SU-DHL-6 (cell line): Measurements from ENCODE around the gene TGFA.

Source experiments
- H2AFZ ChIP-seq: fragments of 200-600 bp; sonication (generic); 2 replicates; pipeline ENCODE4 v1.6.1; 2014; ENCODE audit warnings: low read depth, mild to moderate bottlenecking, moderate library complexity, mixed read lengths, antibody characterized with exemption, low read length; ENCODE audit not compliant: severe bottlenecking
- H3F3A ChIP-seq: fragments of 200-600 bp; shearing (Covaris generic); 2 replicates; pipeline ENCODE4 v1.6.0; 2016; ENCODE audit warnings: antibody characterized with exemption, mild to moderate bottlenecking; ENCODE audit not compliant: insufficient read depth
- H3K27ac ChIP-seq: fragments of 200-600 bp; sonication (generic); 2 replicates; pipeline ENCODE4 v1.5.1; 2016; ENCODE audit warnings: low read depth, mild to moderate bottlenecking, low read length, moderate library complexity, mixed read lengths
- H3K27me3 ChIP-seq: fragments of 200-600 bp; sonication (generic), shearing (Covaris generic); 2 replicates; pipeline ENCODE4 v1.6.0; 2014; ENCODE audit warnings: mild to moderate bottlenecking, low read length
- H3K36me3 ChIP-seq: fragments of 200-600 bp; sonication (generic); 2 replicates; pipeline ENCODE4 v1.6.1; 2014; ENCODE audit warnings: mild to moderate bottlenecking, low read length, mixed read lengths
- H3K4me2 ChIP-seq: fragments of 300-600, 200-600 bp; shearing (Covaris generic), sonication (generic); 2 replicates; pipeline ENCODE4 v1.6.0; 2014; ENCODE audit warnings: low read length, low read depth, mild to moderate bottlenecking; ENCODE audit not compliant: poor library complexity, severe bottlenecking
- H3K4me3 ChIP-seq: fragments of 200-600 bp; sonication (generic); 2 replicates; pipeline ENCODE4 v1.5.1; 2014; ENCODE audit warnings: antibody characterized with exemption, low read length, mild to moderate bottlenecking, mixed read lengths; ENCODE audit not compliant: insufficient read depth, poor library complexity, severe bottlenecking
- H3K79me2 ChIP-seq: fragments of 200-600 bp; sonication (generic); 2 replicates; pipeline ENCODE4 v1.6.1; 2014; ENCODE audit warnings: mild to moderate bottlenecking, low read length, moderate library complexity; ENCODE audit not compliant: insufficient read depth
- H3K9ac ChIP-seq: fragments of 200-600 bp; sonication (generic); 2 replicates; pipeline ENCODE4 v1.7.0; 2014; ENCODE audit warnings: mild to moderate bottlenecking, low read length
- H3K9me2 ChIP-seq: fragments of 200-600 bp; sonication (generic); replicated peaks from 2 replicates; pipeline ENCODE4 v1.6.1; 2014; ENCODE audit warnings: low read length; ENCODE audit not compliant: insufficient read depth
- H3K9me3 ChIP-seq: fragments of 200-600 bp; sonication (generic); 2 replicates; pipeline ENCODE4 v1.6.1; 2014; ENCODE audit warnings: low read length, mixed read lengths; ENCODE audit not compliant: insufficient read depth
- H4K20me1 ChIP-seq: fragments of 200-600 bp; sonication (generic); 2 replicates; pipeline ENCODE4 v1.6.1; 2014; ENCODE audit warnings: low read depth, mild to moderate bottlenecking, antibody characterized with exemption, low read length, moderate library complexity, mixed read lengths
- EZH2phosphoT487 ChIP-seq: fragments of 200-600 bp; sonication (generic), shearing (Covaris generic); conservative IDR thresholded peaks from 2 replicates; pipeline ENCODE4 v1.6.1; 2018; ENCODE audit warnings: mild to moderate bottlenecking, antibody characterized with exemption, low read length, moderate library complexity, mixed read lengths
- TF ChIP-seq, protein P1 (sequence below): fragments of 200-600 bp; sonication (generic); IDR thresholded peaks from one replicate; pipeline ENCODE4 v1.5.1; 2017; ENCODE audit warnings: antibody characterized with exemption, mild to moderate bottlenecking, low read length, moderate library complexity; ENCODE audit not compliant: insufficient read depth, poor library complexity, severe bottlenecking

The TGFA gene

DNA sequence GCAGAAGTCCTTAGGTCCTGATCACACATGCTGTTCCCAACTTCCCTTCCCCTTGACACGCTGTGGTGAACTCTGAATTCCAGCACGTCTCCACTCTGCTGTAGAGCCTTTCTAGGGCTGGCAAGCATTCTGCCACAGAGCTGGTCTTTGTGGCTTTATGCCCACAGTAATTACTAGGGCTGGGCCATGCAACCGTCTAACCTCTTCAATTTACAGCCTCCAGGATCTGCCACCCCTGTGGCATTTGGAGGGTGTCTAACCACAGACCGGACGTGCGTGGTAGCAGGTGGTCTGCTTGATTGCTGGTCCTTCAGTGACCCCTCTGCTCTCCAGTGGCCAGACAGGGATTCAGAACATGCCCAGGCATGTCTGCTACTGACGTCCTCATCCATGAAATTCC lies 43.1 kb upstream of the TGFA start:
- no peak overlapping the region for H3K4me2 ChIP-seq
- no peaks in the 10 kb centered on the region for H3K79me2 ChIP-seq
- H3K9ac ChIP-seq: no peak overlapping the region
- no peak overlapping the region for H3K4me3 ChIP-seq
- H2AFZ ChIP-seq: no peak overlapping the region
- TF ChIP-seq EZH2phosphoT487: no peak
- TF ChIP-seq, protein P1, sequence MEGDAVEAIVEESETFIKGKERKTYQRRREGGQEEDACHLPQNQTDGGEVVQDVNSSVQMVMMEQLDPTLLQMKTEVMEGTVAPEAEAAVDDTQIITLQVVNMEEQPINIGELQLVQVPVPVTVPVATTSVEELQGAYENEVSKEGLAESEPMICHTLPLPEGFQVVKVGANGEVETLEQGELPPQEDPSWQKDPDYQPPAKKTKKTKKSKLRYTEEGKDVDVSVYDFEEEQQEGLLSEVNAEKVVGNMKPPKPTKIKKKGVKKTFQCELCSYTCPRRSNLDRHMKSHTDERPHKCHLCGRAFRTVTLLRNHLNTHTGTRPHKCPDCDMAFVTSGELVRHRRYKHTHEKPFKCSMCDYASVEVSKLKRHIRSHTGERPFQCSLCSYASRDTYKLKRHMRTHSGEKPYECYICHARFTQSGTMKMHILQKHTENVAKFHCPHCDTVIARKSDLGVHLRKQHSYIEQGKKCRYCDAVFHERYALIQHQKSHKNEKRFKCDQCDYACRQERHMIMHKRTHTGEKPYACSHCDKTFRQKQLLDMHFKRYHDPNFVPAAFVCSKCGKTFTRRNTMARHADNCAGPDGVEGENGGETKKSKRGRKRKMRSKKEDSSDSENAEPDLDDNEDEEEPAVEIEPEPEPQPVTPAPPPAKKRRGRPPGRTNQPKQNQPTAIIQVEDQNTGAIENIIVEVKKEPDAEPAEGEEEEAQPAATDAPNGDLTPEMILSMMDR: no peak
- no peaks in the 10 kb centered on the region for H3K36me3 ChIP-seq
- H3K27ac ChIP-seq: no peak overlapping the region
- H4K20me1 ChIP-seq: no peaks in the 10 kb centered on the region
- no peaks in the 10 kb centered on the region for H3K9me2 ChIP-seq
- no peaks in the 10 kb centered on the region for H3F3A ChIP-seq
- H3K9me3 ChIP-seq: 0 out of 2 replicates have a peak, but pooled peaks cover 4% of the 10 kb centered on the region
- no peaks in the 10 kb centered on the region for H3K27me3 ChIP-seq

DNA sequence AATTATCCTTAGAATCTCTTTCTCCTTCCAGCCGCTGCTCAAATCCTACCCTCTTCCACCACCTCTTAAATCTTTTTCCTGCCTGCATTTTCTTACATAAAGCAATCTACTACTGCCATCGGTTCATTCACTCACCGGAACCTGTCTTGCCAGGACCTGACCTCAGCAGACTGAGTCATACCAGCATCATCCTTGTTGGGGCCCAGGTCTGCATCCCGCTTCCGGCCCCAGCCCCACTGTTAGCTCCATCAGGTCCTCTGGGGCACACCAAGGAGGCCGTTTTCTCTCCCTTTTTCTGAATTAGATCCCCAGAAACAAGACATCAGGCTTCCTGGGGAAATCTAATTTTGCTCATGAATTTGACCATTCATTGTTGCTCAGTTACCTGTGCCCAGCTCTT lies 42.7 kb upstream of the TGFA start:
- Histone ChIP-seq H3K4me2 (no peak overlapping the region), H3K9me2 (no peaks in the 10 kb centered on the region), H3K79me2 (no peaks in the 10 kb centered on the region), H3K9ac (no peak overlapping the region), H4K20me1 (no peaks in the 10 kb centered on the region), H3K27me3 (no peaks in the 10 kb centered on the region), H3K36me3 (no peaks in the 10 kb centered on the region), H3K4me3 (no peak overlapping the region), H3K9me3 (0 out of 2 replicates have a peak, but pooled peaks cover 4% of the 10 kb centered on the region), H3F3A (no peaks in the 10 kb centered on the region), H2AFZ (no peak overlapping the region), H3K27ac (no peak overlapping the region)
- TF ChIP-seq EZH2phosphoT487: no peak
- TF ChIP-seq, protein P1: no peak

DNA sequence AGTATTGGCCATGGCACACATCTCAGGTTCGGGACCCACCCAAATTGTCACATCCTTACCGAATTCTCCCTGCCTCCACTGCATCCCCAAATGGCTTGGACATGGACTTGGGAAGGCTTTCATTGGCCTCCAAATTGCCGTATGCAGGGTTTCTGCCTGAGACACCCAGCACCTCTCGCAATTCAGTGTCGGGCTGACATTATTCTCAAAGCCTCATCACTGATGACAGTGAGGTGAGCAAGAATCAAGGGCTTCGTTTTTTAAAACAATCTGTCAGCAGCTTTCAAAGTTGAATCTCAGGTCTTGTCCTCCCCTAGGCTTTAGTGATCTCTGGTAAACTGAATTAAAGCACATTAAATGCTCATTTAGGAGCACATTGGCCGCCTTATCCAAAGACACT lies 29.5 kb upstream of the TGFA start:
- Histone ChIP-seq H2AFZ (no peak overlapping the region), H3K27me3 (no peaks in the 10 kb centered on the region), H3K4me3 (no peak overlapping the region), H3K79me2 (no peaks in the 10 kb centered on the region), H3F3A (no peaks in the 10 kb centered on the region), H3K27ac (no peak overlapping the region), H3K9ac (no peak overlapping the region), H3K9me3 (no peaks in the 10 kb centered on the region), H4K20me1 (no peaks in the 10 kb centered on the region), H3K36me3 (no peaks in the 10 kb centered on the region), H3K4me2 (no peak overlapping the region), H3K9me2 (no peaks in the 10 kb centered on the region)
- TF ChIP-seq EZH2phosphoT487: no peak
- TF ChIP-seq, protein P1: no peak

DNA sequence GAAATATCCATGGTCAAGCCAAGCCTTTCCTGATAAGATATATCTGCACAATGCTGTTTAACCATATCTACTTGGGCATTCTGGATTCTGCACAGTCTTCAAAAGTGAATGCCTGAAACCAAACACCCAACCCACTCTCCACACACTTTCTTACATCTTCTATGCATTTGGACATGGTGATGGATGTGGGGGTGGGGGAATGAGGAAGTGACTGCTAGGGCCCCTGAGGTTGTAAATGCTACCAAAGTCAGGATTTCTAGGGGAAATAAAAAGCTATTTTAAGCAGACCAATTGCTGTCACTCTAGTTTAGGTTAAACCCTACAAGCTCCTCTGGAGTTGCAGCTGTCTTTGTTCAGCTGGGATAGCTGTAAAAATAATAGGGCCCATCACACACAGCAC lies 26.7 kb upstream of the TGFA start:
- Histone ChIP-seq H3K4me2 (no peak overlapping the region), H3K36me3 (no peaks in the 10 kb centered on the region), H3K27me3 (no peaks in the 10 kb centered on the region), H2AFZ (no peak overlapping the region), H3K9ac (no peak overlapping the region), H4K20me1 (no peaks in the 10 kb centered on the region), H3K9me2 (no peaks in the 10 kb centered on the region), H3K4me3 (no peak overlapping the region), H3K79me2 (no peaks in the 10 kb centered on the region), H3K9me3 (no peaks in the 10 kb centered on the region), H3F3A (no peaks in the 10 kb centered on the region), H3K27ac (no peak overlapping the region)
- TF ChIP-seq, protein P1: no peak
- TF ChIP-seq EZH2phosphoT487: no peak
